ENCODE measurements around the gene PPP4R4. TPM values are rescaled to one million over a fixed set of nuclear protein-coding genes. Genes with fewer than 3 reads are reported as not detected.
A peak's percentile ranks its signal among the peaks of the same experiment; 100 is the strongest.

Gene PPP4R4
- total RNA-seq = under 1 TPM in 1 of 4 donors, not detected in 3; 0.13 TPM

- intact Hi-C loops (cut with DNase I; ENCODE audit: low total_unique reads) = loop anchor here (2.0 to 10.0 kb wide), 3 partner anchors 93 to 839 kb away; partner anchors contain the start of genes BTBD7, DDX24 and IFI27L1
- Histone ChIP-seq H3K27me3 (peaks cover 24 to 36% (median 34%) of the 10 kb centered on the region in 3 donors), H3K4me1 (peaks cover 13% of the 10 kb centered on the region in 2 donors), H3K27ac (peak within 1 kb of the TSS; percentile 53 to 75 (median 68)), H3K4me3 (peak within 1 kb of the TSS; percentile 59 to 69 (median 64)), H3K36me3 (no peaks in the 10 kb centered on the region), H3K9me3 (no peaks in the 10 kb centered on the region)
- peak; percentile 40 to 61 for DNase-seq
- TF ChIP-seq CTCF (IDR thresholded peaks at IDR 0.05 in 4 of 5, conservative IDR thresholded peaks at IDR 0.05 in 1 of 5) (no peak), POLR2A (IDR thresholded peaks at IDR 0.05) (no peak)
- ATAC-seq = peak; percentile 81 to 89
- in situ Hi-C loops (cut with MboI; ENCODE audit: low sequenced_read_pairs in 4 of 4) = no loop called here
These were observed at the start of gene PPP4R4 for GRCh38 chr14:94173885-94174603. Gene PPP4R4 (plus strand): TSS chr14:94174322. CDS start chr14:94174466, 144 bp downstream.

- no peak overlapping the region for H3K4me3 ChIP-seq
- H3K9me3 ChIP-seq = peaks cover 0 to 3% (median 0%) of the 10 kb centered on the region in 3 donors
- H3K36me3 ChIP-seq = no peaks in the 10 kb centered on the region
- DNase-seq = no peak
- no peak overlapping the region for H3K27ac ChIP-seq
- in situ Hi-C loops (cut with MboI; ENCODE audit: low sequenced_read_pairs in 4 of 4) = no loop called here
- intact Hi-C loops (cut with DNase I; ENCODE audit: low total_unique reads) = loop anchor here (5.0 kb wide), 1 partner anchor 42 kb away; the partner anchor contains the start of genes DDX24 and IFI27L1
- peaks cover 2 to 5% of the 10 kb centered on the region in 2 donors for H3K4me1 ChIP-seq
- no peaks in the 10 kb centered on the region for H3K27me3 ChIP-seq
- TF ChIP-seq CTCF (IDR thresholded peaks at IDR 0.05 in 4 of 5, conservative IDR thresholded peaks at IDR 0.05 in 1 of 5) (no peak), POLR2A (IDR thresholded peaks at IDR 0.05) (no peak)
- ATAC-seq = no peak
These were observed 49.3 kb upstream of the PPP4R4 start for GRCh38 chr14:94124582-94125377.

GRCh38 chr14:94125659-94126418 lies 48.3 kb upstream of the PPP4R4 start:
- Histone ChIP-seq H3K9me3 (no peaks in the 10 kb centered on the region), H3K4me1 (peaks cover 8 to 11% of the 10 kb centered on the region in 2 donors), H3K27me3 (no peaks in the 10 kb centered on the region), H3K27ac (no peak overlapping the region), H3K4me3 (no peak overlapping the region), H3K36me3 (no peaks in the 10 kb centered on the region)
- no peak for DNase-seq
- intact Hi-C loops (cut with DNase I; ENCODE audit: low total_unique reads) (loop anchor here (5.0 kb wide), 1 partner anchor 44 kb away; the partner anchor contains the start of genes DDX24 and IFI27L1), in situ Hi-C loops (cut with MboI; ENCODE audit: low sequenced_read_pairs in 4 of 4) (no loop called here)
- TF ChIP-seq CTCF (IDR thresholded peaks at IDR 0.05 in 4 of 5, conservative IDR thresholded peaks at IDR 0.05 in 1 of 5) = no peak
- ATAC-seq = no peak

- intact Hi-C loops (cut with DNase I; ENCODE audit: low total_unique reads) = loop anchor here (5.0 kb wide), 1 partner anchor 44 kb away; the partner anchor contains the start of genes DDX24 and IFI27L1
- in situ Hi-C loops (cut with MboI; ENCODE audit: low sequenced_read_pairs in 4 of 4) = no loop called here
- Histone ChIP-seq H3K9me3 (no peaks in the 10 kb centered on the region), H3K36me3 (no peaks in the 10 kb centered on the region), H3K27me3 (no peaks in the 10 kb centered on the region), H3K27ac (no peak overlapping the region), H3K4me1 (peaks cover 8 to 11% of the 10 kb centered on the region in 2 donors), H3K4me3 (no peak overlapping the region)
- DNase-seq (no peak), ATAC-seq (no peak)
- TF ChIP-seq POLR2A (IDR thresholded peaks at IDR 0.05) (no peak), CTCF (IDR thresholded peaks at IDR 0.05 in 4 of 5, conservative IDR thresholded peaks at IDR 0.05 in 1 of 5) (no peak)
These were observed 47.8 kb upstream of the PPP4R4 start for GRCh38 chr14:94126419-94126677.
